Stimulated activated CD8-positive, alpha-beta memory T cell treated with anti-CD3 and anti-CD28 coated beads, Interleukin-12 subunit alpha, Interleukin-12 subunit beta, amount 100 ng/mL, for 24 hours (primary cell): ENCODE results near the gene NFATC3.
A peak's percentile ranks its signal among the peaks of the same experiment; 100 is the strongest.

Source experiments
- DNase-seq: peaks from one replicate; pipeline ENCODE4 v3.0.0-alpha.2; 2020; ENCODE audit errors: extremely low read depth

NFATC3 gene

GRCh38 chr16:68085259-68086071 is at the start of gene NFATC3:
TSS of gene NFATC3 (plus strand) at chr16:68085370. CDS start at chr16:68085682, 312 bp downstream.
- peak; percentile 97 for DNase-seq

GRCh38 chr16:68037841-68038597 is 47.2 kb upstream of the NFATC3 start:
- DNase-seq, result no peak

GRCh38 chr16:68040506-68041288 is 44.5 kb upstream of the NFATC3 start:
- peak; percentile 67 for DNase-seq

- no peak for DNase-seq
Observed at GRCh38 chr16:68041783-68042182, 43.4 kb upstream of the NFATC3 start.

GRCh38 chr16:68046106-68046505 is 39.1 kb upstream of the NFATC3 start:
- no peak for DNase-seq

- no peak for DNase-seq
Observed at GRCh38 chr16:68047987-68048386, 37.2 kb upstream of the NFATC3 start.

GRCh38 chr16:68049449-68049848 is 35.7 kb upstream of the NFATC3 start:
- DNase-seq, result no peak

GRCh38 chr16:68055395-68055794 is 29.8 kb upstream of the NFATC3 start:
- no peak for DNase-seq

GRCh38 chr16:68059804-68060203 is 25.4 kb upstream of the NFATC3 start:
- no peak for DNase-seq

- no peak for DNase-seq
Observed at GRCh38 chr16:68061396-68061795, 23.8 kb upstream of the NFATC3 start.

- DNase-seq, result no peak
Observed at GRCh38 chr16:68062910-68063393, 22.2 kb upstream of the NFATC3 start.

- DNase-seq, result no peak
Observed at GRCh38 chr16:68064791-68065365, 20.3 kb upstream of the NFATC3 start.

- DNase-seq, result no peak
Observed at GRCh38 chr16:68065716-68066305, 19.4 kb upstream of the NFATC3 start.

GRCh38 chr16:68066763-68067162 is 18.4 kb upstream of the NFATC3 start:
- DNase-seq, result no peak

GRCh38 chr16:68068926-68069325 is 16.2 kb upstream of the NFATC3 start:
- no peak for DNase-seq

- no peak for DNase-seq
Observed at GRCh38 chr16:68069511-68070248, 15.5 kb upstream of the NFATC3 start.

- DNase-seq, result no peak
Observed at GRCh38 chr16:68070249-68070730, 14.9 kb upstream of the NFATC3 start.

- DNase-seq, result no peak
Observed at GRCh38 chr16:68070806-68071517, 14.2 kb upstream of the NFATC3 start.

- no peak for DNase-seq
Observed at GRCh38 chr16:68071518-68071901, 13.7 kb upstream of the NFATC3 start.
